GM18502 (cell line): ENCODE results near the gene MAP3K10.
"Not testable (repeated sequence)": the region's sequence is repeated elsewhere in the genome, so short reads cannot be mapped to it uniquely, and the experiment has no call there.

Experiments
- ATAC-seq: cut with Tn5 transposase; IDR thresholded peaks from one replicate; pipeline ENCODE4 v1.9.1; 2021; ENCODE audit warnings: mild to moderate bottlenecking; ENCODE audit not compliant: unreplicated experiment, poor library complexity

The MAP3K10 gene

GRCh38 chr19:40214936-40215335 is 23.7 kb downstream of the MAP3K10 start:
- no peak for ATAC-seq

DNA sequence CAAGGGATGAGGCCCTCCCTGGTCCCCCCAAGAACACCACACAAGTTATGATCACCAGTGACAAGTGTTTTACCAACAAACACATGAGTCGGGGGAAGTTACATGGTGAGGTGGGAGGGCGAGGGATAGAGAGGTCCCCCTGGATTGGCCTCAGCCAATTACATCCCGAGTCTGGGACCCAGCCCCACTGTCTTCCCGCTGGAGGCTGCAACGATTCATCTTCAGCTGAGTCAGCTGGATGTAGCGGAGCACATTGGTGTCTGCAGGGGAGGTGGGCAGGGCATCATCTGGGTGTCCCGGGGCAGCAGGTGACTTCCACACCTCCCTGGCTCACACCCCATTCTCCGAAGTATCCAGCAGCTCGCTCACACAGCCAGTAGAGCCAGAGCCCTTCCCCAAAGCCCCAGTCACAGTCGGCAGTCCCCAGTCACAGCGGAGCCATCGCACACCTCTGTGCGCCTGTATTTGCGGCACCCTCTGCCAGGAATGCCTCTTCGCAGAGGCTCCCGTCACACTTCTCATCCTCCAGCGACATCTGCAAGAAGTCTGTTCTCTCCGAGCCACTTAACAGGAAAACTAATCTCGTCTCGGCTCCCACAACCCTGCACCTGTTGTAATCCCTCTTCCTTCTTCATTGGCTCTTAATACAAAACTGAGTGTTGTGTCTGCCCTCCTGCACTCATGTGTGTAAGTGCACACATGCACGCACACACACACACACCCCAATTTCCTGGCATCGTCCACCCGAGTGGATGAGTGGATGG is 25.0 kb downstream of the MAP3K10 start:
- no peak for ATAC-seq

- ATAC-seq: no peak
Observed at GRCh38 chr19:40216777-40217026, 25.5 kb downstream of the MAP3K10 start.

GRCh38 chr19:40217027-40217810 is 26.0 kb downstream of the MAP3K10 start:
- no peak for ATAC-seq

GRCh38 chr19:40217934-40218890 is 27.0 kb downstream of the MAP3K10 start, which contains the start of gene TTC9B:
TTC9B (minus strand) TSS chr19:40218384; CDS start chr19:40218381, 3 bp downstream.
- no peak for ATAC-seq

DNA sequence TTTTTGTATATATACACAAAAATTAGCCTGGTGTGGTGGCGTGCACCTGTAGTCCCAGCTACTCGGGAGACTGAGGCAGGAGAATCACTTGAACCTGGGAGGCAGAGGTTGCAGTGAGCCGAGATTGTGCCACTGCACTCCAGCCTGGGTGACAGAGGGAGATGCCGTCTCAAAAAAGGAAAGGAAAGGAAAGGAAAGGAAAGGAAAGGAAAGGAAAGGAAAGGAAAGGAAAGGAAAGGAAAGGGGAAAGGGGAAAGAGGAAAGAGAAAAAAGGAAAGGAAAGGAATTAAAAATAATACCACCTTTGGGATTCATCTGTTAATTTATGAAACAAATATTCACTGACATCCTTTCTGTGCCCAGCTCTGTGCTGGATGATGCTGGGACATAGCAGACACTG is 27.8 kb downstream of the MAP3K10 start:
- ATAC-seq: not testable (repeated sequence)

DNA sequence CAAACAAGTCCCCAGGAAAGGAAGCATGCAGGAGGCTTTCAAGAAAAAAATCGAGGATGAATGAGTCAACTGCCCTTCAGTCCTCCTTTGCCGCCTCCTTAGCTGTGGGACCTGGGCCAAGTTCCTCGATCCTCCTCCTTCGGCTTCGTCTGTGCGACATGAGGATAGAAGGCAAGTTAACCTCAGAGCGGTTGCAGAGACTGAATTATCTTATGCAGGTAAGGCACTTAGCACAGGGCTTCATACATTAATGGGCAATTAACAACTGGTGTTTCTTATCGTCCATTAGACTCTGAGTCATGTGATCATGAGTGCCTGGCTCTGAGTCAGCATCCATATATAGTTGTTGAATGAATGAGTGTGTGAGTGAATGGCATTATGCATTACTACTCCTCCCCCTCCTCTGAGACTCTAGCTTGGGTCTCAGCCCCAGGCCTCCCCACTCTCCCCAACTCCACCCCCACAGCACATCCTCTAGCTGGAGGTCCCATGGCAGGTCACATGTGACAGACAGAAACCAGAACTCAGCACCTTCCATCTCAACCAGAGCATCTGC is 28.6 kb downstream of the MAP3K10 start:
- ATAC-seq: no peak

DNA sequence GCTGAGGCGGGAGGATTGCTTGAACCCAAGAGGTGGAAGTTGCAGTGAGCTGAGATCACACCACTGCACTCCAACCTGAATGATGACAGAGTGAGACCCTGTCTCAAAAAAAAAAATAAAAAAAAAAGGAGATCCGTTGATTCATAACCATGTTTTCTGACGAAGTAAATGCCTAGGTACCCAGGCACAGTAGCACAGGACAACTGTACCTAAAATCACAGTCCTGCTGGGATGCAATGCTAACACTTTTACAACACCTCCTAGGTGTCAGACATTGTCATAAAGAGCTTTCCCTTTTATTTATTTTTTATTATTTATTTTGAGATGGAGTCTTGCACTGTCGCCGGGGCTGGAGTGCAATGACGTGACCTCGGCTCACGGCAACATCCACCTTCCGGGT is 29.4 kb downstream of the MAP3K10 start:
- no peak for ATAC-seq

GRCh38 chr19:40221858-40222619 is 30.8 kb downstream of the MAP3K10 start:
- no peak for ATAC-seq

DNA sequence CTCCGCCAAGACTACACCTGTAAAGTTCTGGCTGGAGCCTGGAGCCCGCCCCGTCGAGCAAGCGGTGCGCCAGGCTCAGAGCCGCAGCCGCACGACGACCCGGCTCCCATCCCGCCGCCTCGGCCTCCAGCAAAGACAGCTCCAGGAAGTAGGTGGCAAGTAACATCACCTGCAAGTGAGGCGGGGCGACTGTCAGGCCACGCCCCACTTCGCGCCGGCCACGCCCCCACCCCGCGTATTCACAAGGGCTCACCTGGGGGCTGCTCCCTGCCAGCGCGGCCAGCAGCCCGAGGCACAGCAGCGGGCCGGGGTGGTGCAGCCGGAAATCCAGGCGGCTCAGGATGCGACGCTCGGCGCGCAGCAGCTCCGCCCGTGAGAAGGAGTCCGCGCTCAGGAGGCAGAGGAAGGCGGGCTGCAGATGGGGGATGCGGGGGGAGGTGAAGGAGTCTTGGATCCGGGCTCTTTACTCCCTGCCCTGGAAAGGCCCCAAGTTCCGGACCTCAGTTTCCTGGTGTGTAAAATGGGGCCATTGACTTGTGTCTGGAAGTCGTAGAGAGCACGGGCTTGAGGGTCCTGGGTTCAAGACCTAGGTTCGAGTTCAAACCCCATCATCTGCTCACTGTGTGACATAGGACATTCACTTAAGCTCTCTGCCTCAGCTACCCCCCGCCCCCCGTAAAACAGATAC is 32.1 kb downstream of the MAP3K10 start:
- ATAC-seq: no peak

DNA sequence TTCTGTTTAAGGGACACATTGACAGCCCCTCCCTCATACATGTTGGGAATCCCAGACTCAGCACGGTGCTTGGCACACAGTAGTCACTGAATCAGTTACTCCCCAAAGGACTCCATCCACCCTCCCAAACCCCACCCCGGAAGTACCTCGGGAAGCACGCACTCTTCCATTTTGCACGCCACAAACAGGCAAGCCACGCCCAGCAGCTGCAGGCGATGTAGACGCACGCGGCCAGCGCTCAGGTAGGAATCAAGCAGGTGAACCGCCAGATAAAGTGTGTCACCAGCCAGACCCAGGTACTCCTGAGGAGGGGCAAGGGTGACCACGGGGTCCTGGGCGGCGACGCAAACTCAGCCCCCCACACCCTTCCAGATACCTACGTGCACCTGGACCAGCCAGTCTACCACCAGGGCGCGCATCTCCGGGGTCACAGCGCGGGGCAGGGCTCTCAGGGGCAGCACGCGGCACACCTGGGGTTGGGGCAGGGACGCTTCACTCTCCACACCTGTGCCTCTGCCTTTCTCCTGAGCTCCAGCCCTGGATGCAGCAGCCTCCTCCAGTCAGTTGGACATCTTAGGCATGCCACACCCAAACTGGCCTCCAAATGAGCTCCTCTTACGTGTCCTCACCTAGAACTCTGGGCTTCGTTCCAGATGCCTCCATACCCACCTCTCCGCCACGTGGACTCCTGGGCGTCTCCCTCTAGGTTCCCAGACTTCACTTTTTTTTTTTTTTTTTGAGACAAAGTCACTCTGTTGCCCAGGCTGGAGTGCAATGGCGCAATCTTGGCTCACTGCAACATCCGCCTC is 33.3 kb downstream of the MAP3K10 start:
- no peak for ATAC-seq

GRCh38 chr19:40225440-40226305 is 34.4 kb downstream of the MAP3K10 start:
- no peak for ATAC-seq

- no peak for ATAC-seq
Observed at GRCh38 chr19:40228346-40228745, 37.1 kb downstream of the MAP3K10 start.

DNA sequence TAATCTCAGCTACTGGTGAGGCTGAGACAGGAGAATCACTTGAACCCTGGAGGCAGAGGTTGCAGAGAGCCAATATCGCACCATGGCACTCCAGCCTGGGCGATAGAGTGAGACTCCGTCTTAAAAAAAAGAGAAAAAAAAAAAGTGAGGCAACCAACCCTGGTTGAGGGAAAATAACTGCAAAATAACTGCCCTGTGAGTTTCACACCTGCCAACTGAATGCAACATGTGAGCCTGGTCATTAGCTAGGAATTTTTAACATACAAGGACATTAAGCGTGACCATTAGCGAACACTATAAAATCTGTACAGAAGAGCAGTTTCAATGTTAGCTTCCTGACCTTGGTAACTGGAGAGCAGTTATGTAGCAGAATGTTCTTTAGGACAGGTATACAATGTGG is 37.6 kb downstream of the MAP3K10 start:
- no peak for ATAC-seq

- no peak for ATAC-seq
Observed at GRCh38 chr19:40229484-40229883, 38.3 kb downstream of the MAP3K10 start.

GRCh38 chr19:40229926-40230417 is 38.7 kb downstream of the MAP3K10 start:
- ATAC-seq: no peak

GRCh38 chr19:40231057-40231456 is 39.8 kb downstream of the MAP3K10 start:
- ATAC-seq: no peak
